Ascending aorta (tissue), 2 donors: ENCODE data around the gene PRRG1. TPM values are rescaled to one million over a fixed set of nuclear protein-coding genes. Genes with fewer than 3 reads are reported as not detected.

ENCODE experiments used
- DNase-seq, 2 donors: peaks; one replicate each; pipeline ENCODE4 v3.0.0-alpha.2; 2019; ENCODE audit warnings: low spot score in 2 of 2
- H3K27ac ChIP-seq, 2 donors: fragments of 200-600 bp; sonication (generic); one replicate each; pipeline ENCODE4 v1.5.1; 2016 to 2017; ENCODE audit warnings: mild to moderate bottlenecking in 1 of 2
- H3K27me3 ChIP-seq: fragments of 200-600 bp; sonication (generic); one replicate; pipeline ENCODE4 v1.5.1; 2017
- H3K36me3 ChIP-seq, 2 donors: fragments of 200-600 bp; sonication (generic); one replicate each; pipeline ENCODE4 v1.5.1; 2016
- H3K4me1 ChIP-seq, 2 donors: fragments of 200-600 bp; sonication (generic); one replicate each; pipeline ENCODE4 v1.5.1; 2016 to 2017; ENCODE audit warnings: mild to moderate bottlenecking in 1 of 2
- H3K4me3 ChIP-seq, 2 donors: fragments of 200-600 bp; sonication (generic); one replicate each; pipeline ENCODE4 v1.5.1; 2016 to 2017; ENCODE audit warnings: mild to moderate bottlenecking in 1 of 2
- H3K9me3 ChIP-seq, 2 donors: fragments of 200-600 bp; sonication (generic); one replicate each; pipeline ENCODE4 v1.5.1; 2016
- intact Hi-C: fragments of 100-400 bp; cut with DNase I; formaldehyde crosslinking; loops from one replicate; pipeline ENCODE4 v1.15.1; 2023
- total RNA-seq: library from RNA; depleted of rRNA; stranded (reverse); fragments of >200 nt; gene quantifications from one replicate; pipeline ENCODE4 v1.1.0, GENCODE V29; 2016
- TF ChIP-seq, protein P1 (sequence below), 3 experiments: fragments of 200-600 bp in 2 of 3; fragments of 450-650 bp in 1 of 3; sonication (generic) in 2 of 3; IDR thresholded peaks; one replicate each; pipeline ENCODE4 v1.5.1; 2016 to 2019; ENCODE audit warnings: antibody characterized with exemption in 3 of 3, mild to moderate bottlenecking in 1 of 3, moderate library complexity in 1 of 3

The PRRG1 gene
- total RNA-seq, 1 donor from 2014 or later: 3.9 TPM

DNA sequence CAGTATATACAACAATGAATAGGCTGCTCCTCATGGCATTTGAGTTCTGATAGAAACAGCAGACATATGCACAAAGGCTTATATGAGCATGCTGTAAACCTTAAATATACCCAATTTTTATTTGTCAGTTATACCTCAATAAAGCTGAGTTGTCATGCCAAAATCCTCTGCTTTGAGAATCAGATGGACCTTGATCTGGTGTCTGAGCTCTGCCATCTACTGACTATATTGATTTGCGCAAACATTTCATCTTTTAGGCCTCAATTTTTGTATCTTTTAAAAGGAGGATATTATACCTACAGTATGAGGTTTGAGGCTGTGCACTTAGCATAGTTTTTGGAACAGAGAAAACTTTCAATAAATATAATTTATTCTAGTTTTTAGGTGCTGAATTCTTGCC, 85.2 kb downstream of the PRRG1 start:
- TF ChIP-seq, protein P1, sequence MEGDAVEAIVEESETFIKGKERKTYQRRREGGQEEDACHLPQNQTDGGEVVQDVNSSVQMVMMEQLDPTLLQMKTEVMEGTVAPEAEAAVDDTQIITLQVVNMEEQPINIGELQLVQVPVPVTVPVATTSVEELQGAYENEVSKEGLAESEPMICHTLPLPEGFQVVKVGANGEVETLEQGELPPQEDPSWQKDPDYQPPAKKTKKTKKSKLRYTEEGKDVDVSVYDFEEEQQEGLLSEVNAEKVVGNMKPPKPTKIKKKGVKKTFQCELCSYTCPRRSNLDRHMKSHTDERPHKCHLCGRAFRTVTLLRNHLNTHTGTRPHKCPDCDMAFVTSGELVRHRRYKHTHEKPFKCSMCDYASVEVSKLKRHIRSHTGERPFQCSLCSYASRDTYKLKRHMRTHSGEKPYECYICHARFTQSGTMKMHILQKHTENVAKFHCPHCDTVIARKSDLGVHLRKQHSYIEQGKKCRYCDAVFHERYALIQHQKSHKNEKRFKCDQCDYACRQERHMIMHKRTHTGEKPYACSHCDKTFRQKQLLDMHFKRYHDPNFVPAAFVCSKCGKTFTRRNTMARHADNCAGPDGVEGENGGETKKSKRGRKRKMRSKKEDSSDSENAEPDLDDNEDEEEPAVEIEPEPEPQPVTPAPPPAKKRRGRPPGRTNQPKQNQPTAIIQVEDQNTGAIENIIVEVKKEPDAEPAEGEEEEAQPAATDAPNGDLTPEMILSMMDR (IDR thresholded peaks at IDR 0.05): no peak
- H3K9me3 ChIP-seq: no peaks in the 10 kb centered on the region
- H3K27me3 ChIP-seq: no peaks in the 10 kb centered on the region
- H3K27ac ChIP-seq: no peak overlapping the region
- no peak for DNase-seq
- no peaks in the 10 kb centered on the region for H3K4me1 ChIP-seq
- no peaks in the 10 kb centered on the region for H3K36me3 ChIP-seq
- no peak overlapping the region for H3K4me3 ChIP-seq
- intact Hi-C loops: no loop called here

DNA sequence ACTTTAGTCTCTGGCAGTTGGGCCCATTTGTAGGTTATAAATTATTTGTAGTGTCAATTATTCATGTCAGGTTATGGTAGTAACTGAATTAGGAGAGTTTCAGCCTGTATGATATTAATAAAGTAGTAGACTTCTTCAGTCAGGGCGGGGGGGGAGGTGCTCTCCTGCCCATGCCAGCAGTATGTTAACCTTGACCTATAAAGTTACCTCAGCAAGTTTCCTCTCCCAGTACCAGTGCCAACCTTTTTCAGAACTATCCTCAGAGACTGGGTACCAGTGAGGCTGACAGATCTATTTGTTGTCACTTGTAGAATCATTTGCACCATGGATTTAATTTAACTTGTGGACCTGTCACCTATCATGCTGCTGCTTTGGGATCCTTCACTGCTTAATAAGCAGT, 88.0 kb downstream of the PRRG1 start:
- Histone ChIP-seq H3K4me1 (no peaks in the 10 kb centered on the region), H3K9me3 (no peaks in the 10 kb centered on the region), H3K4me3 (no peak overlapping the region), H3K27me3 (no peaks in the 10 kb centered on the region), H3K27ac (no peak overlapping the region), H3K36me3 (peaks cover 0 to 5% of the 10 kb centered on the region in 2 donors)
- intact Hi-C loops: no loop called here
- DNase-seq: no peak
- TF ChIP-seq, protein P1 (IDR thresholded peaks at IDR 0.05): no peak

DNA sequence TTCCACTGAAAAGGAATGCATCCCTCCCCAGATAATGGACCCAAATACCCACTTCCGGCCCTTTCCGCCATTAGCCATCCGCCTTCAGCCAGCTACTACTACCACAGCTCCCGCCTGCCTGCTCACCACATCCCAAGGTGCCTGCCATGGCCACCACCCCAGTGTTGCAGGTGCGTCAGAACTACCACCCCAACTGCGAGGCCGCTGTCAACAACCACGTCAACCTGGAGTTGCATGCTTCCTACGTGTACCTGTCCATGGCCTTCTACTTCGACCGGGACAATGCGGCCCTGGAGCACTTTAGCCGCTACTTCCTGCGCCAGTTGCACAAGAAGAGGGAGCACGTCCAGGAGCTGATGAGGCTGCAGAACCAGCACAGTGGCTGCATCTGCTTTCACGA, 92.2 kb downstream of the PRRG1 start:
- no peak overlapping the region for H3K27ac ChIP-seq
- no peaks in the 10 kb centered on the region for H3K4me1 ChIP-seq
- intact Hi-C loops: no loop called here
- H3K9me3 ChIP-seq: no peaks in the 10 kb centered on the region
- peaks cover 0 to 5% of the 10 kb centered on the region in 2 donors for H3K36me3 ChIP-seq
- DNase-seq: no peak
- no peak overlapping the region for H3K4me3 ChIP-seq
- TF ChIP-seq, protein P1 (IDR thresholded peaks at IDR 0.05): no peak
- H3K27me3 ChIP-seq: no peaks in the 10 kb centered on the region

DNA sequence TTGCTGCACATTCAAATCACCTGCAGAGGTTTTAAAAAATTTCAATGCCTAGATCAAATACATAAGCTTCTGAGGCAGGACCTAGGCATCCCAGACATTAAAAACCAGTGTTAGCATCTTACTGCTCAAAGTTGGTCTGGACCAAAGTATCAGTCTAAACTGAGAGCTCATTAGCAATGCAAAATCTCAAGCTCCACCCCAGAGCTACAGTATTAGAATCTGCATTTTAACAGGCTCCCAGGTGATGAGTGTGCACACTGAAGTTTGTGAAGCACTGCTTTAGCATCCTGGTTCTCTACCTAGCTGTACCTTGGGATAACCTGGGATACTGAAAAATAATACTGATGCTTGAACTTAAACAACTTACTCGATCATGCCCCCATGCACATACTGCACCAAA, 96.0 kb downstream of the PRRG1 start:
- DNase-seq: no peak
- H3K36me3 ChIP-seq: peaks cover 0 to 5% of the 10 kb centered on the region in 2 donors
- TF ChIP-seq, protein P1 (IDR thresholded peaks at IDR 0.05): no peak

DNA sequence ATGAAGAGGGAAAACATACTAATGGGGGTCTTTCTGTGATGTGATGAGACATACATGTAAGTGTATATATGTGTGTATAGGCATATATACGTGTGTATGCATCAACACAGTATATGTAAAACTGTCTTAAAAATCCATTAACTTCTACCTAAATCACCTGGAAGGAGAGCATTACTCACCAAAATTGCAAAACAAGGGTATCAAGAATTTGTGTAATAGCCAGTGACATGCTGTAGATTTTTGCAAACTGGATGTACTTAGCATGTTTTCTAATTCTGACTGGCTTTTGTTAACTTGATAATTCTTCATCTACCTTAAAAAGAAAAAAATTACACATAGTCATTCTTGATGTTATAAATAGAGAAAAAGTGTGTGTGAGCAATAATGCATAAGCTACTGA, 104.7 kb downstream of the PRRG1 start:
- intact Hi-C loops: no loop called here
- H3K4me3 ChIP-seq: no peak overlapping the region
- TF ChIP-seq, protein P1 (IDR thresholded peaks at IDR 0.05): no peak
- no peaks in the 10 kb centered on the region for H3K27me3 ChIP-seq
- H3K36me3 ChIP-seq: no peaks in the 10 kb centered on the region
- no peaks in the 10 kb centered on the region for H3K4me1 ChIP-seq
- H3K9me3 ChIP-seq: no peaks in the 10 kb centered on the region
- no peak for DNase-seq
- no peak overlapping the region for H3K27ac ChIP-seq

More for the DNA sequence above, 96.0 kb downstream of the PRRG1 start:
- no peak overlapping the region for H3K27ac ChIP-seq
- H3K9me3 ChIP-seq: no peaks in the 10 kb centered on the region
- intact Hi-C loops: no loop called here
- no peak overlapping the region for H3K4me3 ChIP-seq
- no peaks in the 10 kb centered on the region for H3K4me1 ChIP-seq
- H3K27me3 ChIP-seq: no peaks in the 10 kb centered on the region
